Measurements from ENCODE around the gene IRX1. TPM values are rescaled to one million over a fixed set of nuclear protein-coding genes. Genes with fewer than 3 reads are reported as not detected.

Gene IRX1
- total and polyA plus RNA-seq, 4 donors = 0.33 TPM; not detected in 3

GRCh38 chr5:3605298-3606010 lies 9.8 kb downstream of the IRX1 start:
- no peaks in the 10 kb centered on the region for H3K36me3 ChIP-seq (ENCODE audit: control insufficient read depth in 4 of 4, insufficient read depth in 3 of 4, low read depth in 1 of 4, low read length in 3 of 4)
- H3K27me3 ChIP-seq (ENCODE audit: control insufficient read depth in 4 of 4, insufficient read depth in 4 of 4, low read length in 3 of 4) = peaks cover 4 to 30% (median 11%) of the 10 kb centered on the region in 4 donors
- TF ChIP-seq TAF1 (conservative IDR thresholded peaks at IDR 0.05) = no peak
- TF ChIP-seq HNF4A (conservative IDR thresholded peaks at IDR 0.05) = no peak
- no peak for TF ChIP-seq YY1 (IDR thresholded peaks at IDR 0.05)
- no peak for TF ChIP-seq CTCF (IDR thresholded peaks at IDR 0.05; ENCODE audit: low read depth, low read length, missing input control)
- no peak for TF ChIP-seq MAX (IDR thresholded peaks at IDR 0.05)
- TF ChIP-seq NR2F2 (IDR thresholded peaks at IDR 0.05) = no peak
- TF ChIP-seq REST (IDR thresholded peaks at IDR 0.05) = no peak
- TF ChIP-seq GABPA (IDR thresholded peaks at IDR 0.05 in 1 of 2, conservative IDR thresholded peaks at IDR 0.05 in 1 of 2) = no peak
- no peak for TF ChIP-seq FOXA2 (IDR thresholded peaks at IDR 0.05)
- TF ChIP-seq JUND (IDR thresholded peaks at IDR 0.05) = no peak
- no peak for TF ChIP-seq RAD21 (IDR thresholded peaks at IDR 0.05)
- TF ChIP-seq EGR1 (IDR thresholded peaks at IDR 0.05; ENCODE audit: low read depth in 2 of 2) = no peak
- TF ChIP-seq RXRA (IDR thresholded peaks at IDR 0.05) = no peak
- no peak for TF ChIP-seq HNF4G (IDR thresholded peaks at IDR 0.05)
- TF ChIP-seq ZBTB33 (IDR thresholded peaks at IDR 0.05) = no peak
- no peak for TF ChIP-seq SP1 (IDR thresholded peaks at IDR 0.05)
- TF ChIP-seq ATF3 (IDR thresholded peaks at IDR 0.05) = no peak
- TF ChIP-seq FOXA1 (IDR thresholded peaks at IDR 0.05) = no peak
- H3K9ac ChIP-seq (ENCODE audit: low read depth in 1 of 2, low read length in 2 of 2) = no peak overlapping the region
- H3K4me1 ChIP-seq (ENCODE audit: control insufficient read depth in 4 of 4, insufficient read depth in 4 of 4, low read length in 3 of 4) = peaks cover 0 to 15% (median 9%) of the 10 kb centered on the region in 4 donors
- H3K27ac ChIP-seq (ENCODE audit: low read depth in 1 of 2, low read length in 2 of 2) = no peak overlapping the region
- 36% methylated on average over 32 of the region's 32 CpGs for WGBS
- no peak for DNase-seq (ENCODE audit: low spot score)
- no peak overlapping the region for H3K4me3 ChIP-seq (ENCODE audit: low read depth in 1 of 3, low read length in 3 of 3)
- no peaks in the 10 kb centered on the region for H3K9me3 ChIP-seq (ENCODE audit: control insufficient read depth in 4 of 4, low read length in 3 of 4)
